ENCODE measurements around the gene SOBP. TPM values are rescaled to one million over a fixed set of nuclear protein-coding genes. Genes with fewer than 3 reads are reported as not detected.

The SOBP gene
- total and polyA plus RNA-seq, 2 donors (not counting 3 experiments of a cell fraction or from before 2014, with no cell fraction given) = 0.35 to 6.6 TPM

DNA sequence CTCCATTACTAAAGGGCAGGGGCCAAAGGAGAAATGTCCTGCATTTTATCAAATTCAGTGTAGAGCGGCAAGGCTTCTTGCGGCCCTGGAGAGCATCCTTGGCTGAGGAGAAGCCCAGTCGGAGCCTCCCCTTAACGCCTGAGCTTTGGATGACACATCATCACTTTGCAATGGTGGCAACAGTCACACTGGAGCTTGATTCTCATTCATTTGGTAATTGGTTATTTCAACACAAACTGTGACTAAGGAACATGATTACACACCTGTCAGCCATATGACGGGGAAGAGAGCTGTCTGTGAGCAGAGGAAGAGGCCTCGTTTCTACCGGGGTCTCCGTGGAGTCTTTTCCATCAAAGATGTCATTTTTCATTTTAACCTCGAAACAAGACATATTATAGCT, 81.4 kb downstream of the SOBP start:
- Histone ChIP-seq H3K4me2 (ENCODE audit: insufficient read depth, low read length) (no peak overlapping the region), H2AFZ (ENCODE audit: low read depth, low read length) (no peak overlapping the region), H3K27ac (ENCODE audit: insufficient read depth, low read depth, low read length) (no peak overlapping the region), H3K4me1 (ENCODE audit: control insufficient read depth, extremely low read depth, insufficient read depth, low read length) (no peaks in the 10 kb centered on the region), H3K27me3 (ENCODE audit: control insufficient read depth in 2 of 2, insufficient read depth in 2 of 2, low read length in 2 of 2) (no peaks in the 10 kb centered on the region), H3K9me1 (replicated peaks; ENCODE audit: control insufficient read depth, extremely low read depth, insufficient read depth, low read length) (no peaks in the 10 kb centered on the region), H4K20me1 (replicated peaks; ENCODE audit: control insufficient read depth, extremely low read depth, insufficient read depth, low read length) (no peaks in the 10 kb centered on the region), H3K9ac (replicated peaks; ENCODE audit: extremely low read depth, insufficient read depth, low read length) (no peak overlapping the region), H3K4me3 (replicated peaks in 1 of 3; ENCODE audit: insufficient read depth in 1 of 3, low read depth in 1 of 3, low read length in 3 of 3) (no peak overlapping the region), H3K79me2 (ENCODE audit: control insufficient read depth, insufficient read depth, low read length) (no peaks in the 10 kb centered on the region), H3K9me3 (replicated peaks; ENCODE audit: control insufficient read depth, insufficient read depth, low read length) (no peaks in the 10 kb centered on the region), H3K36me3 (ENCODE audit: control insufficient read depth in 2 of 2, extremely low read depth in 1 of 2, insufficient read depth in 2 of 2, low read length in 2 of 2) (no peaks in the 10 kb centered on the region)
- intact Hi-C loops (cut with micrococcal nuclease) = no loop called here
- POLR2A ChIA-PET = no interaction called here
- no TSS peak for BruUV-seq (replicated peaks)
- dilution Hi-C loops (cut with MboI; ENCODE audit: extremely low pct_ligation_motif_present, low sequenced_read_pairs) = no loop called here
- TF ChIP-seq, protein P1, sequence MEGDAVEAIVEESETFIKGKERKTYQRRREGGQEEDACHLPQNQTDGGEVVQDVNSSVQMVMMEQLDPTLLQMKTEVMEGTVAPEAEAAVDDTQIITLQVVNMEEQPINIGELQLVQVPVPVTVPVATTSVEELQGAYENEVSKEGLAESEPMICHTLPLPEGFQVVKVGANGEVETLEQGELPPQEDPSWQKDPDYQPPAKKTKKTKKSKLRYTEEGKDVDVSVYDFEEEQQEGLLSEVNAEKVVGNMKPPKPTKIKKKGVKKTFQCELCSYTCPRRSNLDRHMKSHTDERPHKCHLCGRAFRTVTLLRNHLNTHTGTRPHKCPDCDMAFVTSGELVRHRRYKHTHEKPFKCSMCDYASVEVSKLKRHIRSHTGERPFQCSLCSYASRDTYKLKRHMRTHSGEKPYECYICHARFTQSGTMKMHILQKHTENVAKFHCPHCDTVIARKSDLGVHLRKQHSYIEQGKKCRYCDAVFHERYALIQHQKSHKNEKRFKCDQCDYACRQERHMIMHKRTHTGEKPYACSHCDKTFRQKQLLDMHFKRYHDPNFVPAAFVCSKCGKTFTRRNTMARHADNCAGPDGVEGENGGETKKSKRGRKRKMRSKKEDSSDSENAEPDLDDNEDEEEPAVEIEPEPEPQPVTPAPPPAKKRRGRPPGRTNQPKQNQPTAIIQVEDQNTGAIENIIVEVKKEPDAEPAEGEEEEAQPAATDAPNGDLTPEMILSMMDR (IDR thresholded peaks at IDR 0.05; ENCODE audit: extremely low read depth in 1 of 2, insufficient read depth in 1 of 2, low read depth in 1 of 2, low read length in 2 of 2) = no peak
- TF ChIP-seq MYC (IDR thresholded peaks at IDR 0.05; ENCODE audit: low read depth, low read length) (no peak), POLR2AphosphoS5 (IDR thresholded peaks at IDR 0.05; ENCODE audit: insufficient read depth, low read depth, low read length) (no peak), EZH2 (IDR thresholded peaks at IDR 0.05; ENCODE audit: borderline replicate concordance, low read depth, low read length, severe bottlenecking) (no peak), FOS (IDR thresholded peaks at IDR 0.05; ENCODE audit: borderline replicate concordance, insufficient read depth, low read length) (no peak), GATA2 (IDR thresholded peaks at IDR 0.05; ENCODE audit: insufficient read depth, insufficient read length, low read depth, low read length) (no peak), POLR2A (IDR thresholded peaks at IDR 0.05; ENCODE audit: low read depth, low read length) (no peak), JUN (IDR thresholded peaks at IDR 0.05; ENCODE audit: borderline replicate concordance, insufficient read depth, insufficient read length, low read depth) (no peak)
- TF ChIP-seq, protein P2, sequence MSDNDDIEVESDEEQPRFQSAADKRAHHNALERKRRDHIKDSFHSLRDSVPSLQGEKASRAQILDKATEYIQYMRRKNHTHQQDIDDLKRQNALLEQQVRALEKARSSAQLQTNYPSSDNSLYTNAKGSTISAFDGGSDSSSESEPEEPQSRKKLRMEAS (IDR thresholded peaks at IDR 0.05; ENCODE audit: insufficient read depth, insufficient read length) = no peak
- DNase-seq (ENCODE audit: low read depth, low spot score) = no peak
- CTCF ChIA-PET = interaction anchor here (1.4 to 1.5 kb wide), 2 partner anchors 16 to 25 kb away, joined by 3 read pairs; no protein-coding TSS in a partner anchor
- FAIRE-seq = no peak
